ENCODE measurements around the gene MAGEA9. TPM values are rescaled to one million over a fixed set of nuclear protein-coding genes. Genes with fewer than 3 reads are reported as not detected.
"Not testable (repeated sequence)": the region's sequence is repeated elsewhere in the genome, so short reads cannot be mapped to it uniquely, and the experiment has no call there.

MAGEA9 gene
- total and polyA plus RNA-seq, 2 donors (not counting 1 experiment from before 2014, with no cell fraction given), result not detected

GRCh38 chrX:149830192-149830873 lies 48.6 kb downstream of the MAGEA9 start:
- TF ChIP-seq CTCF (conservative IDR thresholded peaks at IDR 0.05 in 1 of 2, IDR thresholded peaks at IDR 0.05 in 1 of 2; ENCODE audit: low read depth in 1 of 2, low read length in 2 of 2) (no peak), EZH2 (IDR thresholded peaks at IDR 0.05; ENCODE audit: low read length, missing control alignments) (no peak)
- H3K4me3 ChIP-seq (replicated peaks in 1 of 4; ENCODE audit: control extremely low read depth in 1 of 4, insufficient read depth in 1 of 4, low read depth in 3 of 4, low read length in 4 of 4), result peak overlapping the region in 3 of 4 experiments; percentile 16 to 49 (median 39)
- H3K9ac ChIP-seq (ENCODE audit: insufficient read depth, low read length), result no peak overlapping the region
- H3K4me2 ChIP-seq (ENCODE audit: extremely low read depth, insufficient read depth, low read length), result peak overlapping the region; percentile 71
- H3K79me2 ChIP-seq (ENCODE audit: control insufficient read depth, insufficient read depth, low read length), result no peaks in the 10 kb centered on the region
- H3K9me3 ChIP-seq (ENCODE audit: control insufficient read depth, insufficient read depth, low read depth, low read length), result no peaks in the 10 kb centered on the region
- H3K27me3 ChIP-seq (ENCODE audit: control insufficient read depth, insufficient read depth, low read length), result no peaks in the 10 kb centered on the region
- H2AFZ ChIP-seq (ENCODE audit: low read length), result peak overlapping the region; percentile 22
- H4K20me1 ChIP-seq (ENCODE audit: control insufficient read depth, extremely low read depth, insufficient read depth, low read length), result no peaks in the 10 kb centered on the region
- H3K27ac ChIP-seq (ENCODE audit: insufficient read depth, low read length), result no peak overlapping the region
- H3K36me3 ChIP-seq (ENCODE audit: control insufficient read depth, insufficient read depth, low read length), result no peaks in the 10 kb centered on the region
- DNase-seq (ENCODE audit: low read depth in 2 of 2), result peak; percentile 29 to 38
- no peaks in the 10 kb centered on the region for H3K4me1 ChIP-seq (ENCODE audit: control insufficient read depth, extremely low read depth, insufficient read depth, low read length)

- Histone ChIP-seq H3K36me3 (ENCODE audit: control insufficient read depth, insufficient read depth, low read length) (no peaks in the 10 kb centered on the region), H3K9me3 (ENCODE audit: control insufficient read depth, insufficient read depth, low read depth, low read length) (no peaks in the 10 kb centered on the region), H3K79me2 (ENCODE audit: control insufficient read depth, insufficient read depth, low read length) (no peaks in the 10 kb centered on the region), H3K4me1 (ENCODE audit: control insufficient read depth, extremely low read depth, insufficient read depth, low read length) (no peaks in the 10 kb centered on the region), H2AFZ (ENCODE audit: low read length) (no peak overlapping the region), H3K27ac (ENCODE audit: insufficient read depth, low read length) (no peak overlapping the region), H3K27me3 (ENCODE audit: control insufficient read depth, insufficient read depth, low read length) (no peaks in the 10 kb centered on the region), H3K9ac (ENCODE audit: insufficient read depth, low read length) (no peak overlapping the region), H3K4me3 (replicated peaks in 1 of 4; ENCODE audit: control extremely low read depth in 1 of 4, insufficient read depth in 1 of 4, low read depth in 3 of 4, low read length in 4 of 4) (no peak overlapping the region), H3K4me2 (ENCODE audit: extremely low read depth, insufficient read depth, low read length) (no peak overlapping the region), H4K20me1 (ENCODE audit: control insufficient read depth, extremely low read depth, insufficient read depth, low read length) (no peaks in the 10 kb centered on the region)
- TF ChIP-seq CTCF (conservative IDR thresholded peaks at IDR 0.05 in 1 of 2, IDR thresholded peaks at IDR 0.05 in 1 of 2; ENCODE audit: low read depth in 1 of 2, low read length in 2 of 2), result no peak
- TF ChIP-seq EZH2 (IDR thresholded peaks at IDR 0.05; ENCODE audit: low read length, missing control alignments), result no peak
- no peak for DNase-seq (ENCODE audit: low read depth in 2 of 2)
Observed at GRCh38 chrX:149831473-149831872, 49.7 kb downstream of the MAGEA9 start.

- not testable (repeated sequence) for DNase-seq (ENCODE audit: low read depth in 2 of 2); H3K27me3 ChIP-seq (ENCODE audit: control insufficient read depth, insufficient read depth, low read length); H3K9me3 ChIP-seq (ENCODE audit: control insufficient read depth, insufficient read depth, low read depth, low read length); H3K36me3 ChIP-seq (ENCODE audit: control insufficient read depth, insufficient read depth, low read length); H3K9ac ChIP-seq (ENCODE audit: insufficient read depth, low read length); H2AFZ ChIP-seq (ENCODE audit: low read length); H3K4me2 ChIP-seq (ENCODE audit: extremely low read depth, insufficient read depth, low read length); H3K4me1 ChIP-seq (ENCODE audit: control insufficient read depth, extremely low read depth, insufficient read depth, low read length); H4K20me1 ChIP-seq (ENCODE audit: control insufficient read depth, extremely low read depth, insufficient read depth, low read length); H3K4me3 ChIP-seq (replicated peaks in 1 of 4; ENCODE audit: control extremely low read depth in 1 of 4, insufficient read depth in 1 of 4, low read depth in 3 of 4, low read length in 4 of 4); H3K79me2 ChIP-seq (ENCODE audit: control insufficient read depth, insufficient read depth, low read length); H3K27ac ChIP-seq (ENCODE audit: insufficient read depth, low read length)
Observed at GRCh38 chrX:149836728-149837127, 55.0 kb downstream of the MAGEA9 start.

Data from fibroblast of lung (primary cell).